OCI-M2 (cell line): ENCODE data around the gene FSCN2.

Experiments
- DNase-seq: peaks from one replicate; lab custom pipeline; 2025; ENCODE audit not compliant: unreplicated experiment; lab: John Stamatoyannopoulos, UW

Gene FSCN2

GRCh38 chr17:81538651-81539570, 10.7 kb downstream of the FSCN2 start:
- DNase-seq: no peak

DNA sequence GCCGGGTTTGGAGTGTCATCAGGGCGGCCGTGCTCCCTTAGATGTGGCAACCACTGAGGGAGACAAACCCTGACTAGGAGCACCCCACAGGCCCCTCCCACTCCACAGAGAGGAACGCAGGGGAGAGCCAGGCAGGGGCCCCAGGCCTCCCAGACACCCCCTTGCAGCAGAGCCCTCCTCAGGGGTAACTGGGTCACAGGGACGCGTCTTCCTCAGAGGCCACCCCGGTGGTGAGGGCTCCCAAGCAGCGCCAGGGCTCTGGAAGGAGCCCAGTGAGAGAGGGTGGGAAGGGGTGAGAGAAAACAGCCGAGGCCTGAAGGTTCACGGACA, 11.4 kb downstream of the FSCN2 start:
- DNase-seq: no peak

- no peak for DNase-seq
These were observed 11.9 kb downstream of the FSCN2 start for GRCh38 chr17:81539961-81540675.

DNA sequence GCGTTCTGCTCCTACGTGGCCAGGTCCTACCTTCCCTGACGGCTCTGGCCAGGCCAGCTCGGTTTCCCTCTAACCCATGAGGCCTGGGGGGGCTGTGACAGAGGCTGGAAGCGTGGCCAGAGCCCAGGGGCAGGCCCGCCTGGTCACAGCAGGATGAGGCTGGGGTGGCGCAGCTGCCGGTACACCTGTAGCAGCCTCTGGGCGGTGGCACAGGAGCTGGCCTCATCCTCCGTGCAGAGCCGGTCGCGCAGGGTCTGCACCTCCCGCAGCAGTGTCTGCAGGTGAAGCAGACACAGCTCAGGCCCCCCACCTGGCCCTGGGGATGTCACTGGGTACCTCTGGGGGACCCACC, 12.5 kb downstream of the FSCN2 start:
- no peak for DNase-seq

DNA sequence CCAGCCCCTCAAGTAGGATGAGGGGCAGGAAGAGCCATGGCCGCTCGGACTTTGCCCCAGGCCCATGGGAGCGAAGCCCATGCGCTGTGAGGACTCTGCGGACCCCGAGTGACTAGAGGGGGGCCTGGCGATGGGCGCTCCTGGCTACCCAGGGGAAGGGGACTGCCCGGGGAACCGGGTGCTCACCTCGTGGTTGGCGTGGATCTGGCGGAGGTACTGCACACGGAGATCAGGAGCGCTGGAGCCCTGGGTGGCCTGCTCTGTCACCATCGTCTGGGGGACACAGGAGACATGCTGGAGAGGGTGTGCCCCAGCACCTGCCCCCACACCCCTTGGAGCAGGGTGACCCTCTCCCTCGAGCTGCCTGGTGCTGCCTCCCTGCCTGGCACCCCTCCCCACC, 12.9 kb downstream of the FSCN2 start:
- no peak for DNase-seq

GRCh38 chr17:81542431-81543338, 14.5 kb downstream of the FSCN2 start:
- no peak for DNase-seq

- no peak for DNase-seq
These were observed 15.1 kb downstream of the FSCN2 start for GRCh38 chr17:81543339-81543675.

DNA sequence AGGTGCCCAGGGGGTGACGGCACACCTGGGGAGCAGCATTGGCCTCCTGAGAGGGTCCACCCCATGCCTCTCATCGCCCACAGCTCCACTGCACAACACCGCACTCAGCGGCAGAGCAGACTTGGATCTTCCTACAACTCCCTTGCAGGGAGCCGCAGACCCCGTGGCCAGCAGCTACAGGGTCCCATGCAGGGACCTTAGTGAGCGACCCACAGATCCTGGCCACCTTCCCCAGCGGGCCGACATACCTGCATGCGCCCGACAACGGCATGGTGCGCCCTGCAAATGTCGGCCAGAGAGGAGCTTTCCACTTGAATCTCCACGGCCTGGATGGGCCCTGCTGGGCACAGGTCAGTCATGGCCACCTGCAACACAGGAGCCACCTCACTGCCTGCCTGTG, 15.6 kb downstream of the FSCN2 start:
- no peak for DNase-seq

GRCh38 chr17:81544281-81544974, 16.3 kb downstream of the FSCN2 start:
- DNase-seq: no peak

- DNase-seq: no peak
These were observed 17.2 kb downstream of the FSCN2 start for GRCh38 chr17:81545160-81545949.

- no peak for DNase-seq
These were observed 18.9 kb downstream of the FSCN2 start for GRCh38 chr17:81546906-81547613.

- DNase-seq: no peak
These were observed 19.4 kb downstream of the FSCN2 start for GRCh38 chr17:81547614-81547982.

DNA sequence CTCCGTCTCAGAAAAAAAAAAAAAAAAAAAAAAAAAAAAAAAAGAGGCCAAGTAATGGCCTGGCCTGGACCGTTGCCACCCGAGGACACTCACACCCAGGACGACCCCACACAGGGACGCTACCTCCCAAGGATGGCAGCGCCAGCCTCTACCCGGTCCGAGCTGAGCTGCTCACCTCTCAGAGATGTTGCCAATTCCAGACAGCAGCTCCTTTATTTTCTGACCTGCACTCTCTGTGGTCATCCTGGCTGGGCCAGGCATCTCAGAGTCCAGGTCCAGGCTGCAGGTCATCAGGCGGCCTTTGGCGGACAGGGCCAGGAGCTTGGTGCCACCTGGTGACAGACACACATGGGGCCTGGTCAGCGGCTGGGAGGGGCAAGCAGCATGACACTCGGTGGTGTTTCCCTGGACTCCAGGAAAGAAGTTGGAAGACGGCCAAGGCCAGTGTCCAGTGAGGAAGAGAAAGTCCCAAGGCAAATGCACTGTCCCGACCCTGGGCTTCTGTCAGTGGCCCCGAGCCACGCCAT, 20.9 kb downstream of the FSCN2 start:
- DNase-seq: no peak

DNA sequence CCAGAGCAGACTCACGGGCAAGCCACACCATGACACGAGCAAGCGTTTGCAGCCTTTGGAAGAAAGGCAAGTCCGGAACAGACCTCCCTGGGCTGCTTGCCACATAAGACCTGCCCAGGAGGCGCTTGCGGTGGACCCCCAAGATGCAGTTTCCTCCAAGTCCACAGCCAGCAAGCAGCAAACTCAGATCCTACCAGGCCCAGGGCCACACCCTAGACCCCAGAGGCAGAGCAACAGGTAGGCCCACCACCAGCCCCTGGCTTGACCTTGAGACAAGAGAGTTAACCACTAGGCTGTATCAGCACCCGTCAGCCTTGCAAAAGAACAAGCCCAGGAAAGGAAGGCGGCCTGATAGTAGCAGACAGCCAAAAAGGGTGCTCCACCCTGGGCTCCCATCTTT, 21.6 kb downstream of the FSCN2 start:
- no peak for DNase-seq

- no peak for DNase-seq
These were observed 22.1 kb downstream of the FSCN2 start for GRCh38 chr17:81550285-81550684.

GRCh38 chr17:81550830-81551457, 22.8 kb downstream of the FSCN2 start:
- DNase-seq: no peak

GRCh38 chr17:81551458-81552243, 23.5 kb downstream of the FSCN2 start:
- DNase-seq: no peak
